Measurements from ENCODE around the gene ADAMTS10. TPM values are rescaled to one million over a fixed set of nuclear protein-coding genes. Genes with fewer than 3 reads are reported as not detected.

The ADAMTS10 gene
- total RNA-seq, 4 donors from 2014 or later: 7.6 to 20.9 (median 14.7) TPM

GRCh38 chr19:8600064-8600463, 10.5 kb downstream of the ADAMTS10 start:
- Histone ChIP-seq H3K27me3 (no peaks in the 10 kb centered on the region), H3K4me3 (replicated peaks in 1 of 3) (no peak overlapping the region), H3K36me3 (peaks cover 0 to 3% of the 10 kb centered on the region in 2 donors), H3K27ac (no peak overlapping the region), H3K4me1 (peaks cover 0 to 7% of the 10 kb centered on the region in 2 donors), H3K9me3 (no peaks in the 10 kb centered on the region)
- WGBS, 2 donors: 95 to 96% methylated on average over 2 of the region's 2 CpGs
- intact Hi-C loops (cut with DNase I): no loop called here
- TF ChIP-seq, protein P1, sequence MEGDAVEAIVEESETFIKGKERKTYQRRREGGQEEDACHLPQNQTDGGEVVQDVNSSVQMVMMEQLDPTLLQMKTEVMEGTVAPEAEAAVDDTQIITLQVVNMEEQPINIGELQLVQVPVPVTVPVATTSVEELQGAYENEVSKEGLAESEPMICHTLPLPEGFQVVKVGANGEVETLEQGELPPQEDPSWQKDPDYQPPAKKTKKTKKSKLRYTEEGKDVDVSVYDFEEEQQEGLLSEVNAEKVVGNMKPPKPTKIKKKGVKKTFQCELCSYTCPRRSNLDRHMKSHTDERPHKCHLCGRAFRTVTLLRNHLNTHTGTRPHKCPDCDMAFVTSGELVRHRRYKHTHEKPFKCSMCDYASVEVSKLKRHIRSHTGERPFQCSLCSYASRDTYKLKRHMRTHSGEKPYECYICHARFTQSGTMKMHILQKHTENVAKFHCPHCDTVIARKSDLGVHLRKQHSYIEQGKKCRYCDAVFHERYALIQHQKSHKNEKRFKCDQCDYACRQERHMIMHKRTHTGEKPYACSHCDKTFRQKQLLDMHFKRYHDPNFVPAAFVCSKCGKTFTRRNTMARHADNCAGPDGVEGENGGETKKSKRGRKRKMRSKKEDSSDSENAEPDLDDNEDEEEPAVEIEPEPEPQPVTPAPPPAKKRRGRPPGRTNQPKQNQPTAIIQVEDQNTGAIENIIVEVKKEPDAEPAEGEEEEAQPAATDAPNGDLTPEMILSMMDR (IDR thresholded peaks at IDR 0.05): no peak
- no peak for TF ChIP-seq POLR2A (IDR thresholded peaks at IDR 0.05)
- DNase-seq: no peak

- Histone ChIP-seq H3K36me3 (no peaks in the 10 kb centered on the region), H3K27ac (no peak overlapping the region), H3K27me3 (no peaks in the 10 kb centered on the region), H3K4me3 (replicated peaks in 1 of 3) (no peak overlapping the region), H3K4me1 (peaks cover 11 to 25% of the 10 kb centered on the region in 2 donors), H3K9me3 (no peaks in the 10 kb centered on the region)
- intact Hi-C loops (cut with DNase I): no loop called here
- no peak for TF ChIP-seq POLR2A (IDR thresholded peaks at IDR 0.05)
- DNase-seq: no peak
- WGBS, 2 donors: 76 to 90% methylated on average over 6 to 23 of the region's 23 CpGs
Observed at GRCh38 chr19:8596168-8596567, 14.3 kb downstream of the ADAMTS10 start.

DNA sequence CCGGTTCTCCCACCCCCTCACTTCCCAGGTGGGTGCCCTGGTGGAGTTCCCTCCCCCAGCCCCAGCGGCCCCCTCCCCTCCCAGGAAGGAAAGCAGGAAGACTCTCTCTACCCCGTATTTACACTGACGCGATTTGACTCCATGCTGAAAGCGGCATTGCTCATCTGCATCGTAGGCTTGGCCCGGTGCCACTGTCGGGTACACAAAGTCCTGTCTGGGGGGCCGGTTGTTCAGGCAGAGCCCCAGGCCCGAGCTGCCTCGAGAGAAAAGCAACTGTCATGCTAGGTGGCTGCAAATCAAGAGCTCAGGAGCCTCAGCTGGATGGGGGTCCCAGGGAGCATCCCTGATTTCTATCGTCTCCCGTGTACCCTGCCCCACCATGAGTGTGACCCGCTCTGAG, 14.9 kb downstream of the ADAMTS10 start:
- no peaks in the 10 kb centered on the region for H3K36me3 ChIP-seq
- TF ChIP-seq, protein P1 (IDR thresholded peaks at IDR 0.05): no peak
- no peak for TF ChIP-seq POLR2A (IDR thresholded peaks at IDR 0.05)
- WGBS, 2 donors: 62 to 64% methylated on average over 3 to 12 of the region's 15 CpGs
- intact Hi-C loops (cut with DNase I): no loop called here
- H3K27ac ChIP-seq: no peak overlapping the region
- DNase-seq: no peak
- H3K4me3 ChIP-seq (replicated peaks in 1 of 3): no peak overlapping the region
- peaks cover 11 to 25% of the 10 kb centered on the region in 2 donors for H3K4me1 ChIP-seq
- no peaks in the 10 kb centered on the region for H3K9me3 ChIP-seq
- H3K27me3 ChIP-seq: no peaks in the 10 kb centered on the region

DNA sequence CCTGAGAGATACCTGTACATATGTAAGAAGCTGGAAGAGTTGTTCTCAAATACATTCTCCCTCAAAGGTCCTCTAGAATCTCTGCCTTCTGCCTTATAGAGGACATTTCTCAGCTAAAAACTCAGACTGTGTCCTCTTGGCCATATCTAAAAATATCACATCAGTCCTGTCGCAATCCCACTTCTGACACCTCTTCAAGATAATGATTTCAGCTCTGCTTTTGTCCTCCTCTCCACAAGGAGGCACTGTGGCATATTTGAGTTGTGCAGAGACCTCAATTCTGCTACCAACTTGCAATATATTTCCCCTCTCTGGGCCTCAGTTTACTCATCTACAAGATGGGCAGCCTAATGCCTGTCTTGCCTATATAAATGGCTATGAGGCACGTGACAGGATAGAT, 16.6 kb downstream of the ADAMTS10 start:
- H3K4me3 ChIP-seq (replicated peaks in 1 of 3): no peak overlapping the region
- intact Hi-C loops (cut with DNase I): no loop called here
- no peak for DNase-seq
- H3K27ac ChIP-seq: no peak overlapping the region
- H3K4me1 ChIP-seq: peaks cover 11 to 25% of the 10 kb centered on the region in 2 donors
- 96 to 100% methylated on average over 2 of the region's 2 CpGs for WGBS, 2 donors
- no peak for TF ChIP-seq POLR2A (IDR thresholded peaks at IDR 0.05)
- TF ChIP-seq, protein P1 (IDR thresholded peaks at IDR 0.05): peak in 2 of 6 experiments; percentile 5 to 10
- no peaks in the 10 kb centered on the region for H3K27me3 ChIP-seq
- no peaks in the 10 kb centered on the region for H3K9me3 ChIP-seq
- H3K36me3 ChIP-seq: no peaks in the 10 kb centered on the region

DNA sequence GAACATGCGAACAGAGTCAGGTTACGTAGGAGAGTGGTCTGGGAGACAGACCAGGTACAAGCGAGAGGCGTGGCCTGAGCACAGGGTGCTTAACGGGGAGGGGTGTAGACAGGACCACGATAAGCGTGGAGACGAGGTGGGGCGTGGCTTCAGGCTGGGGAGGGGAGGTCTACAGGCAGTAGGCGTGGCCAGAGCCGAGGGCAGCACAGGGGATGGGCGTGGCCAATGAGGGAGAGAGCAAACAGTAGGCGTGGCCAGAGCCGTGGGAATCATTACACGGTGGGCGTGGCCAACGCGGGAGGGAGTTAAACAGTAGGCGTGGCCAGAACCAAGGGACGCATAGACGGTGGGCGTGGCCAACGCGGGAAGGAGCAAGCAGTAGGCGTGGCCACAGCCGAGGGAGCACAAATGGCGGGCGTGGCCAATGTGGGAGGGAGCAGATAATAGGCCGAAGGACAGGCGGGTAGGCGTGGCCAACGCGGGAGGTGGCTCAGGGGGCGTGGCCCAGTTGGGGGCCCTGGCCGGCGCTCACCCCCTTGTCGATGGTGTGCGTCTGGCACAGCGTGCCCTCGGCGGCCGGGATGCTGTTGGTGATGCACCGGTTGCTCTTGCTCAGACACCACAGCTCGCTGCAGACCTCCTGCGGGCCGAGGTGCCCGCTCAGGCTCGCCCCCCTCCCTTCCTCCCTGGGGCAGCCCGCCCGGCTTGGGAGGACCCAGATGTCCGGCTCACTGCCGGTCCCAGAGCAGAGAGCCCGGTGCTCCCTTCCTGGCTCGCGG, 18.1 kb downstream of the ADAMTS10 start:
- WGBS, 2 donors: 1 to 3% methylated on average over 29 to 38 of the region's 55 CpGs
- peak overlapping the region in 1 of 3 donors; percentile 0 for H3K4me3 ChIP-seq (replicated peaks in 1 of 3)
- no peaks in the 10 kb centered on the region for H3K36me3 ChIP-seq

More for the DNA sequence above, 18.1 kb downstream of the ADAMTS10 start:
- TF ChIP-seq, protein P1 (IDR thresholded peaks at IDR 0.05): no peak
- no peak for TF ChIP-seq POLR2A (IDR thresholded peaks at IDR 0.05)
- intact Hi-C loops (cut with DNase I): no loop called here
- Histone ChIP-seq H3K4me1 (peaks cover 11 to 25% of the 10 kb centered on the region in 2 donors), H3K27me3 (no peaks in the 10 kb centered on the region), H3K27ac (peak overlapping the region in 1 of 3 donors; percentile 12), H3K9me3 (no peaks in the 10 kb centered on the region)
- DNase-seq: peak; percentile 74 to 75
